Erythroblast (primary cell): ENCODE results near the gene ANAPC2.

ENCODE experiments used
- GATA1 ChIP-seq: IDR thresholded peaks from 2 replicates; pipeline ENCODE4 v1.6.1; 2011; ENCODE audit warnings: low read depth, mild to moderate bottlenecking, control low read depth, low read length, moderate library complexity
- POLR2A ChIP-seq: IDR thresholded peaks from 2 replicates; pipeline ENCODE4 v1.6.1; 2011; ENCODE audit warnings: mild to moderate bottlenecking, low read length

DNA sequence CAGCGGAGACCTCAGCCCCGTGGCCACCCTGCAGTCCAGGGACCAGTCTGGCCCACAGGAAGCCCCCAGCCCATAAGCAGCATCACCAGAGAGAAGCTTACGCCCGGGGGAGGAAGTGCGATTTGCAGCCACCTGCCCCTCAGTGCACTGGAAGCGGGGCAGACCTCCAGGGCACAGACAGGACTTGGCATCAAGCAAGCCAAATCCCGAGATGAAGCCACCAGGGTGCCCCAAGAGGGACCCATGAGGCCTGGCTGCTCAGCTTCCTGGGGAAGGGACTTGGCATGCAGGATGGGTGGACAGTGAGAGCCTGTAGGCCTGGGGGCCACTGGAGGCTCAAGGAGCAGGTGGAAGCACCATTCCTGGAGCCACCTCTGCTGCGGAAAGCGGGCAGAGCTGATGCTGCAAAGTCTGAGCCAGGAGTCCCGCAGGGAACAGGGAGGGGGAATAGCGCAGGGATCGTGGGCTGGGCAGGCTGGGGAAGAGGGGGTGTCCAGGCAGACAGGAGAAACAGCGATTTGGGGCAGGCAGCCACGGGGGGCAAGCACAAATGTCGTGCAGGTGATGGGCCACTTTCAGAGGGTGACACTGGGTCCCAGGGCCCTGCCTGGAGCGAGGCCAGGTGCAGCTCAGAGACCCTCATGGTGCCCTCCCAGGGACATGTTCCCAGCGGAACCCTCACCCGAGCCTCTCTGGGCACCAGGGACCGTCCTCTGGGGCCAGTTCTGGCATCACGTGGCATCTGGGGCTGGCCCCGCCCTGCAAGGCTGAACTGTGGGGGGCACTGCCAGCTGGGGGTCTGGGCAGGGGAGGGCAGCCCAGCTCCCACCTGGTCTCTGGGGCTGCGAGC is 21.8 kb downstream of the ANAPC2 start:
- TF ChIP-seq POLR2A (no peak), GATA1 (no peak)
